RPMI7951 (cell line): ENCODE results near the gene BZW2. TPM values are rescaled to one million over a fixed set of nuclear protein-coding genes. Genes with fewer than 3 reads are reported as not detected.
A peak's percentile ranks its signal among the peaks of the same experiment; 100 is the strongest.

Experiments used
- DNase-seq: peaks from one replicate; pipeline ENCODE4 v3.0.0-alpha.2; 2012; ENCODE audit warnings: low read depth
- total RNA-seq: library from RNA; depleted of rRNA; stranded (reverse); fragments of >200 nt; shearing (Covaris generic); gene quantifications from 2 replicates; pipeline ENCODE4 v1.2.3, GENCODE V29; 2014; rRNA removed

Gene BZW2
- 194 and 220 TPM in 2 replicates for total RNA-seq

- DNase-seq: peak; percentile 98
These were observed at the start of gene BZW2, which contains the start of gene ANKMY2 for GRCh38 chr7:16645593-16646471. TSS of gene BZW2 (plus strand) at chr7:16646181. CDS start at chr7:16665444, 19,263 bp downstream. TSS of gene ANKMY2 (minus strand) at chr7:16645754. CDS start at chr7:16645573, 181 bp downstream.

- DNase-seq: no peak
These were observed 48.0 kb upstream of the BZW2 start for GRCh38 chr7:16598015-16598414.

GRCh38 chr7:16599860-16600259, 46.1 kb upstream of the BZW2 start:
- no peak for DNase-seq

GRCh38 chr7:16603633-16604032, 42.3 kb upstream of the BZW2 start:
- DNase-seq: no peak

- peak; percentile 33 for DNase-seq
These were observed 41.9 kb upstream of the BZW2 start for GRCh38 chr7:16604054-16604453.

- DNase-seq: no peak
These were observed 39.3 kb upstream of the BZW2 start for GRCh38 chr7:16606704-16607103.

GRCh38 chr7:16609842-16610450, 36.0 kb upstream of the BZW2 start:
- no peak for DNase-seq

- no peak for DNase-seq
These were observed 34.3 kb upstream of the BZW2 start for GRCh38 chr7:16611711-16612110.

GRCh38 chr7:16615228-16615627, 30.8 kb upstream of the BZW2 start:
- DNase-seq: no peak

GRCh38 chr7:16616122-16616521, 29.9 kb upstream of the BZW2 start:
- no peak for DNase-seq

- no peak for DNase-seq
These were observed 29.4 kb upstream of the BZW2 start for GRCh38 chr7:16616542-16616941.

- no peak for DNase-seq
These were observed 26.0 kb upstream of the BZW2 start for GRCh38 chr7:16619979-16620408.

- DNase-seq: no peak
These were observed 19.6 kb upstream of the BZW2 start for GRCh38 chr7:16626388-16626787.

- no peak for DNase-seq
These were observed 18.7 kb upstream of the BZW2 start for GRCh38 chr7:16627236-16627635.

- no peak for DNase-seq
These were observed 15.3 kb upstream of the BZW2 start for GRCh38 chr7:16630654-16631053.

- DNase-seq: no peak
These were observed 11.7 kb upstream of the BZW2 start for GRCh38 chr7:16634271-16634738.

GRCh38 chr7:16636555-16637101, 9.4 kb upstream of the BZW2 start:
- peak; percentile 20 for DNase-seq

GRCh38 chr7:16637379-16637778, 8.6 kb upstream of the BZW2 start:
- no peak for DNase-seq

GRCh38 chr7:16638282-16639280, 7.4 kb upstream of the BZW2 start:
- no peak for DNase-seq

GRCh38 chr7:16644157-16644556, 1.8 kb upstream of the BZW2 start:
- DNase-seq: no peak
